Stimulated activated CD8-positive, alpha-beta memory T cell treated with anti-CD3 and anti-CD28 coated beads, Interleukin-2, amount 100 ng/mL, for 48 hours (primary cell): ENCODE results near the gene TLR2.
"Not testable (repeated sequence)": the region's sequence is repeated elsewhere in the genome, so short reads cannot be mapped to it uniquely, and the experiment has no call there.

Experiments
- DNase-seq, 2 donors: peaks; one replicate each; pipeline ENCODE4 v3.0.0-alpha.2; 2020; ENCODE audit warnings: low read depth in 2 of 2

Gene TLR2

GRCh38 chr4:153661215-153661822, 22.8 kb upstream of the TLR2 start:
- no peak for DNase-seq

GRCh38 chr4:153661908-153662307, 22.2 kb upstream of the TLR2 start:
- DNase-seq, result no peak

- DNase-seq, result no peak
Observed at GRCh38 chr4:153663667-153664066, 20.4 kb upstream of the TLR2 start.

GRCh38 chr4:153666505-153666904, 17.6 kb upstream of the TLR2 start:
- not testable (repeated sequence) for DNase-seq

- DNase-seq, result no peak
Observed at GRCh38 chr4:153668647-153669046, 15.4 kb upstream of the TLR2 start.

GRCh38 chr4:153669838-153670237, 14.2 kb upstream of the TLR2 start:
- DNase-seq, result no peak

GRCh38 chr4:153676486-153676885, 7.6 kb upstream of the TLR2 start:
- no peak for DNase-seq

GRCh38 chr4:153676984-153677383, 7.1 kb upstream of the TLR2 start:
- DNase-seq, result no peak

GRCh38 chr4:153679486-153679885, 4.6 kb upstream of the TLR2 start:
- no peak for DNase-seq

- DNase-seq, result no peak
Observed at GRCh38 chr4:153683763-153684181, 308 bp upstream of the TLR2 start.

GRCh38 chr4:153684971-153685371, 891 bp downstream of the TLR2 start:
- no peak for DNase-seq

GRCh38 chr4:153704522-153704921, 20.4 kb downstream of the TLR2 start:
- DNase-seq, result no peak

GRCh38 chr4:153705743-153706468, 21.8 kb downstream of the TLR2 start:
- no peak for DNase-seq

- DNase-seq, result no peak
Observed at GRCh38 chr4:153706519-153706918, 22.4 kb downstream of the TLR2 start.

GRCh38 chr4:153710681-153711080, 26.6 kb downstream of the TLR2 start:
- DNase-seq, result no peak

- DNase-seq, result no peak
Observed at GRCh38 chr4:153713866-153714646, 30.0 kb downstream of the TLR2 start.

GRCh38 chr4:153722036-153722435, 38.0 kb downstream of the TLR2 start:
- no peak for DNase-seq

GRCh38 chr4:153724606-153725005, 40.5 kb downstream of the TLR2 start:
- DNase-seq, result no peak

GRCh38 chr4:153725136-153725830, 41.2 kb downstream of the TLR2 start:
- DNase-seq, result no peak

- DNase-seq, result no peak
Observed at GRCh38 chr4:153725831-153726154, 41.7 kb downstream of the TLR2 start.

GRCh38 chr4:153728151-153728550, 44.1 kb downstream of the TLR2 start:
- DNase-seq, result no peak

GRCh38 chr4:153728660-153729059, 44.6 kb downstream of the TLR2 start:
- no peak for DNase-seq
